SK-N-SH treated with all-trans-retinoic acid at 6 μM for 48 hours (cell line): Measurements from ENCODE around the gene ZSCAN22.

Source experiments
- ATAC-seq: fragments of 200-7000 bp; cut with Tn5 transposase; 3 replicates; pipeline ENCODE4 v1.9.1; 2020; ENCODE audit warnings: mild to moderate bottlenecking, moderate library complexity
- ARNTL ChIP-seq: fragments of 450-650 bp; formaldehyde crosslinking; IDR thresholded peaks from 2 replicates; pipeline ENCODE4 v1.5.0; 2020; ENCODE audit warnings: low read depth, mild to moderate bottlenecking, moderate library complexity, borderline replicate concordance
- BACH2 ChIP-seq: fragments of 250-450 bp; sonication (Bioruptor Pico); IDR thresholded peaks from 2 replicates; pipeline ENCODE4 v1.9.0; 2021; ENCODE audit warnings: mild to moderate bottlenecking, borderline replicate concordance
- CSDC2 ChIP-seq: fragments of 250-450 bp; sonication (Bioruptor Pico); IDR thresholded peaks from 2 replicates; pipeline ENCODE4 v1.5.0; 2020; ENCODE audit warnings: mild to moderate bottlenecking, moderate library complexity
- CSRNP3 ChIP-seq: fragments of 250-450 bp; sonication (Bioruptor Pico); IDR thresholded peaks from 2 replicates; pipeline ENCODE4 v1.5.1; 2021; ENCODE audit warnings: mild to moderate bottlenecking, moderate library complexity
- ESRRG ChIP-seq: fragments of 250-450 bp; sonication (Bioruptor Pico); IDR thresholded peaks from 2 replicates; pipeline ENCODE4 v1.6.1; 2021; ENCODE audit warnings: mild to moderate bottlenecking
- GLIS3 ChIP-seq: fragments of 250-450 bp; sonication (Bioruptor Pico); IDR thresholded peaks from 2 replicates; pipeline ENCODE4 v1.5.0; 2020; ENCODE audit warnings: mild to moderate bottlenecking, moderate library complexity
- ISL1 ChIP-seq: fragments of 250-450 bp; sonication (Bioruptor Pico); IDR thresholded peaks from 2 replicates; pipeline ENCODE4 v2.1.2; 2022; ENCODE audit warnings: mild to moderate bottlenecking, moderate library complexity
- OSR1 ChIP-seq: fragments of 250-450 bp; sonication (Bioruptor Pico); IDR thresholded peaks from 2 replicates; pipeline ENCODE4 v1.8.0; 2022; ENCODE audit warnings: moderate library complexity, mild to moderate bottlenecking, inconsistent platforms
- PATZ1 ChIP-seq: fragments of 250-450 bp; sonication (Bioruptor Pico); IDR thresholded peaks from 2 replicates; pipeline ENCODE4 v1.8.0; 2020; ENCODE audit warnings: mild to moderate bottlenecking, moderate library complexity, borderline replicate concordance
- PPARA ChIP-seq: fragments of 250-450 bp; sonication (Bioruptor Pico); IDR thresholded peaks from 2 replicates; pipeline ENCODE4 v1.5.0; 2020; ENCODE audit warnings: mild to moderate bottlenecking, borderline replicate concordance
- RARB ChIP-seq: fragments of 250-450 bp; sonication (Bioruptor Pico); IDR thresholded peaks from 2 replicates; pipeline ENCODE4 v1.8.0; 2021; ENCODE audit warnings: mild to moderate bottlenecking, moderate library complexity
- SNAI2 ChIP-seq: fragments of 250-450 bp; sonication (Bioruptor Pico); IDR thresholded peaks from 2 replicates; pipeline ENCODE4 v1.5.0; 2020; ENCODE audit warnings: mild to moderate bottlenecking, moderate library complexity
- TCF4 ChIP-seq: fragments of 250-450 bp; sonication (Bioruptor Pico); IDR thresholded peaks from 2 replicates; pipeline ENCODE4 v1.8.0; 2021; ENCODE audit warnings: mild to moderate bottlenecking, moderate library complexity, borderline replicate concordance
- TOX ChIP-seq: fragments of 250-450 bp; sonication (Bioruptor Pico); IDR thresholded peaks from 2 replicates; pipeline ENCODE4 v1.8.0; 2021; ENCODE audit warnings: mild to moderate bottlenecking, moderate library complexity, borderline replicate concordance
- TSHZ2 ChIP-seq: fragments of 250-450 bp; sonication (Bioruptor Pico); IDR thresholded peaks from 2 replicates; pipeline ENCODE4 v1.5.0; 2020; ENCODE audit warnings: mild to moderate bottlenecking, moderate library complexity
- ZC3H10 ChIP-seq: fragments of 250-450 bp; sonication (Bioruptor Pico); IDR thresholded peaks from 2 replicates; pipeline ENCODE4 v1.5.1; 2021; ENCODE audit warnings: mild to moderate bottlenecking, moderate library complexity
- ZFP3 ChIP-seq: fragments of 250-450 bp; sonication (Bioruptor Pico); IDR thresholded peaks from 2 replicates; pipeline ENCODE4 v1.5.0; 2020; ENCODE audit warnings: mild to moderate bottlenecking, moderate library complexity
- ZFP30 ChIP-seq: fragments of 450-650 bp; formaldehyde crosslinking; IDR thresholded peaks from 2 replicates; pipeline ENCODE4 v1.5.0; 2022; ENCODE audit warnings: mild to moderate bottlenecking, moderate library complexity
- ZNF565 ChIP-seq: fragments of 450-650 bp; formaldehyde crosslinking; conservative IDR thresholded peaks from 2 replicates; pipeline ENCODE4 v1.5.0; 2020; ENCODE audit warnings: low read depth, mild to moderate bottlenecking, moderate library complexity
- ZNF70 ChIP-seq: fragments of 450-650 bp; formaldehyde crosslinking; IDR thresholded peaks from 2 replicates; pipeline ENCODE4 v1.5.0; 2020; ENCODE audit warnings: mild to moderate bottlenecking, moderate library complexity
- ZNF8 ChIP-seq: fragments of 450-650 bp; formaldehyde crosslinking; IDR thresholded peaks from 2 replicates; pipeline ENCODE4 v1.5.0; 2020; ENCODE audit warnings: mild to moderate bottlenecking, moderate library complexity
- TF ChIP-seq, protein P1 (sequence below): fragments of 250-450 bp; sonication (Bioruptor Pico); IDR thresholded peaks from 2 replicates; pipeline ENCODE4 v1.8.0; 2021; ENCODE audit warnings: low read depth, mild to moderate bottlenecking, moderate library complexity, borderline replicate concordance

ZSCAN22 gene

DNA sequence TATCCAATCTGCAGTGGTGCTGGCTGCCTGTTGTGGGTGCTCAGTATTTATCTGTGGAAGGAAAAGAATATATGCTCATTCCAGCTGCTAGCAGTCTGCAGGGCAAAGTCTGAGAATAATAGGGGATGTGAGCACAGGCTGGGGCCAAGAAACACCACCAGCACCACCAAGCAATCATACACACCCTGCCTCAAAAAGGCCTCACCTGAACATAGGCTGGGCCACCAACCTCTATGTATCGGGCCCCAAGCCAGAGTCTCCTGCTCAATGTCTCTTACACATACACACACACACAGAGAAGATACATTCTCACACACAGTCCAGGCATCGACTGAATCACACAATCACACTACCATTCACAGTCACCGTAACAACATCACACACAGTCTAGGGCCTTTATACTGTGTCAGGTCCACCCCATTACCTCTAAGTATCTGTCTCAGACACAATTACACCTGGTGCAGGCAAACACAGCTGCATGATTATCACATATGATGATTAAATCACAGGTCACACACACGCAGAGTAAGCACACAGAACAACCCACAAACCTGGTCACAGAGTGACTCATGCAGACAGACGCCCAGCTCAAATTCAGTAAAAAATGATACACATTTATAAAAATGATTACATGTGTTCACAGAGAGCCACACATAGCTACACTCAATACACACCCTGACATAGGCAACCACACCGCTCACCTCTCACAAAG lies 1.3 kb upstream of the ZSCAN22 start (continued):
- TF ChIP-seq PATZ1 (no peak), OSR1 (no peak), ARNTL (CRISPR knock-in tag) (no peak), CSDC2 (CRISPR knock-in tag) (no peak), SNAI2 (CRISPR knock-in tag) (no peak), ZNF565 (no peak), ZNF70 (CRISPR knock-in tag) (no peak), ZNF8 (CRISPR knock-in tag) (no peak)
- TF ChIP-seq, all 23 proteins: peak for 0

DNA sequence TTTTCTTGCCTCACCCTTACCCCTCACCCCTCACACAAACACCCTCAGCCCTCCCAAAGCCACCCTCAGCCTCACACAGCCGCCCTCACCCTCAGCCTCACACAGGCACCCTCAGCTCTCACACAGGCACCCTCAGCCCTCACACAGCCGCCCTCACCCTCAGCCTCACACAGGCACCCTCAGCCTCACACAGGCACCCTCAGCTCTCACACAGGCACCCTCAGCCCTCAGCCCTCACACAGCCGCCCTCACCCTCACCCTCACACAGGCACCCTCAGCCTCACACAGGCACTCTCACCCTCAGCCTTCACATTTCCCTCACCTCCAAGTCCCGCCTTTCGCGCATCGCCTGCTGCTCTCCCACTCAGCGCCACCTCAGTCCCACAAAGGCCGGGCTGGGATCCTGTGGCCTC lies 287 bp upstream of the ZSCAN22 start:
- TF ChIP-seq OSR1 (no peak), ARNTL (CRISPR knock-in tag) (no peak), ZNF8 (CRISPR knock-in tag) (no peak), PATZ1 (no peak), CSRNP3 (CRISPR knock-in tag) (no peak), RARB (no peak)
- peak; percentile 60 for ATAC-seq

DNA sequence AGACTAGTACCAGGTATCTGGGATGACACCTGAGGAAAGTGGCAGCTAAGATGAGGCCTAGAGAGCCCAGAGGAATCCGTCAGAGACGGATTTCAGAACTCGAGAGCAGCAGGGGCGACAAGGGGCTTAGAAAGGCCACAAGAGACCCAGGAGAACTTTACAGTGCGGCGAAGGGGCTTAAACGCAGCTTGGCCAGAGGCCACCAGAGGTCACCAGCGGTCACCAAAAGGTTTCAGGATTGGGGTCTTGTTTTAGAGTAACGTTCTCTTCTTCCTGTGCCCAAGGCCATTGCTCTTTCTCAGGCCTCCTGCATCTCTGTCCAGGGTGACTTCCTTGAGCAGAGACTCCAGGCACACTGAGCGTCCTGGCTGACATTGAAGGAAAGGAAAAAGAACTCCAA lies 2.2 kb downstream of the ZSCAN22 start:
- no peak for ATAC-seq
- TF ChIP-seq ZNF70 (CRISPR knock-in tag), result no peak
- no peak for TF ChIP-seq OSR1
- no peak for TF ChIP-seq GLIS3
- no peak for TF ChIP-seq RARB
- no peak for TF ChIP-seq PPARA (CRISPR knock-in tag)
- no peak for TF ChIP-seq TOX
- TF ChIP-seq TCF4 (CRISPR knock-in tag), result no peak
- TF ChIP-seq SNAI2 (CRISPR knock-in tag), result no peak
- TF ChIP-seq, protein P1, sequence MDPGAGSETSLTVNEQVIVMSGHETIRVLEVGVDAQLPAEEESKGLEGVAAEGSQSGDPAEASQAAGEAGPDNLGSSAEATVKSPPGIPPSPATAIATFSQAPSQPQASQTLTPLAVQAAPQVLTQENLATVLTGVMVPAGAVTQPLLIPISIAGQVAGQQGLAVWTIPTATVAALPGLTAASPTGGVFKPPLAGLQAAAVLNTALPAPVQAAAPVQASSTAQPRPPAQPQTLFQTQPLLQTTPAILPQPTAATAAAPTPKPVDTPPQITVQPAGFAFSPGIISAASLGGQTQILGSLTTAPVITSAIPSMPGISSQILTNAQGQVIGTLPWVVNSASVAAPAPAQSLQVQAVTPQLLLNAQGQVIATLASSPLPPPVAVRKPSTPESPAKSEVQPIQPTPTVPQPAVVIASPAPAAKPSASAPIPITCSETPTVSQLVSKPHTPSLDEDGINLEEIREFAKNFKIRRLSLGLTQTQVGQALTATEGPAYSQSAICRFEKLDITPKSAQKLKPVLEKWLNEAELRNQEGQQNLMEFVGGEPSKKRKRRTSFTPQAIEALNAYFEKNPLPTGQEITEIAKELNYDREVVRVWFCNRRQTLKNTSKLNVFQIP (CRISPR knock-in tag), result no peak
- no peak for TF ChIP-seq ZNF8 (CRISPR knock-in tag)
- TF ChIP-seq ISL1 (CRISPR knock-in tag), result no peak
- no peak for TF ChIP-seq ZFP3 (CRISPR knock-in tag)

GRCh38 chr19:58330458-58330857 lies 3.7 kb downstream of the ZSCAN22 start:
- TF ChIP-seq ZNF8 (CRISPR knock-in tag) (no peak), OSR1 (no peak), ZFP30 (no peak), TCF4 (CRISPR knock-in tag) (no peak), ISL1 (CRISPR knock-in tag) (no peak)
- ATAC-seq, result no peak

DNA sequence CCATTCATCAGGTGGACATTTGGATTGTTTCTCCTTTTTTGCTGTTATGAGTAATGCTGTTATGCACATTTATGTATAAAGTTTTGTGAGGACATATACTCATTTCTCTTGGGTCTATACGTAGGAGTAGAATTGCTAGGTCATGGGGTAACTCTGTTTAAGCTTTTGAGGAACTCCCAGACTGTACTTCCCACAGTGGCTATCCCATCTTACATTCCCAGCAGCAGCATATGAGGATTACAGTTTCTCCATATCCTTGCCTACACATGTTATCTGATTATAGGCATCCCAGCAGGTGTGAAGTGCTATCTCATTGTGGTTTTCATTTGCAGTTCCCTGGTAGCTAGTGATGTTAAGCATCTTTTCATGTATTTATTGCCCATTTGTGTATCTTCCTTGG lies 5.9 kb downstream of the ZSCAN22 start:
- ATAC-seq, result no peak
- TF ChIP-seq ARNTL (CRISPR knock-in tag) (no peak), ISL1 (CRISPR knock-in tag) (no peak), TSHZ2 (CRISPR knock-in tag) (no peak), TCF4 (CRISPR knock-in tag) (no peak), ZC3H10 (CRISPR knock-in tag) (no peak), ZNF565 (no peak), BACH2 (CRISPR knock-in tag) (no peak), ESRRG (no peak), ZNF8 (CRISPR knock-in tag) (no peak), ZFP3 (CRISPR knock-in tag) (no peak), GLIS3 (no peak), PATZ1 (no peak), OSR1 (no peak)
